Stimulated activated CD8-positive, alpha-beta memory T cell treated with anti-CD3 and anti-CD28 coated beads, Interleukin-4, amount 100 ng/mL, for 48 hours (primary cell): ENCODE results near the gene SPDYE16.
"Not testable (repeated sequence)": the region's sequence is repeated elsewhere in the genome, so short reads cannot be mapped to it uniquely, and the experiment has no call there.

Source experiments
- DNase-seq: peaks from one replicate; pipeline ENCODE4 v3.0.0-alpha.2; 2020

Gene SPDYE16, protein sequence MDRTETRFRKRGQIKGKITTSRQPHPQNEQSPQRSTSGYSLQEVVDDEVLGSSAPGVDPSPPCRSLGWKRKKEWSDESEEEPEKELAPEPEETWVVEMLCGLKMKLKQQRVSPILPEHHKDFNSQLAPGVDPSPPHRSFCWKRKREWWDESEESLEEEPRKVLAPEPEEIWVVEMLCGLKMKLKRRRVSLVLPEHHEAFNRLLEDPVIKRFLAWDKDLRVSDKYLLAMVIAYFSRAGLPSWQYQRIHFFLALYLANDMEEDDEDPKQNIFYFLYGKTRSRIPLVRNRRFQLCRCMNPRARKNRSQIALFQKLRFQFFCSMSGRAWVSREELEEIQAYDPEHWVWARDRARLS

DNA sequence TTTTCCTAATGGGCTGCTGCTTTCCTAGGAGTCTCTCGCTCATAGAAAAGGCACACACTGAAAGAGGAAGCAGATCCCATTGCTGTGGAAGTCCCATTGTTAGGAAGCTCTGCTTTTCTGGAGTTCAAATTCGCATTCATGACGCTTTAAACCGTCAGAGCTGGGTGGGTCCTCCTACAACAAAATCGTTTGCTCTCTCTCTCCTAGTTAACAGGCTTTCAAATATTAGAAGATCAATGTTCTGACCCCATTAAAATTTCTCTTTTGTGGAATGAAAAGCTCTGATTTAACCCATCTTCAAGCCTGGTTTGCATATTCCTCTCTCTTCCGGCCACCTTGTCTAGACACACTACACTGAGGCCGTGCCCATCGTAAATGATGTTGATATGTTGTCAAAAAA lies at the start of gene SPDYE16:
TSS of gene SPDYE16 (minus strand) at position 101 of the 400 bp plus-strand sequence. CDS start 1,838 bp downstream, outside the sequence.
- not testable (repeated sequence) for DNase-seq

DNA sequence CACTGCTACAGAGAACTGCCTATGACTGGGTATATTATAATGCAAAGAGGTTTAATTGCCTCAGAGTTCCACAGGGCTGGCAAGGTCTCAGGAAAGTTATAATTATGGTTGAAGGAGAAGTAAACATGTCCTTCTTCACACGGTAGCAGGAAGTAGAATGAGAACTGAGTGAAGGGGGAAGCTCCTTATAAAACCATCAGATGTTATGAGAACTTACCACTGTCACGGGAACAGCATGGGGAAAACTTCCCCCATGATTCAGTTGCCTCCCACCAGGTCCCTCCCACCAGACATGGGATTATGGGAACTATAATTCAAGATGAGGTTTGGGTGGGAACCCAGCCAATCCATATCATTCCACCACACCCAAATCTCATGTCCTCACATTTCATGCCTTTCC lies 49.6 kb upstream of the SPDYE16 start:
- DNase-seq, result not testable (repeated sequence)

DNA sequence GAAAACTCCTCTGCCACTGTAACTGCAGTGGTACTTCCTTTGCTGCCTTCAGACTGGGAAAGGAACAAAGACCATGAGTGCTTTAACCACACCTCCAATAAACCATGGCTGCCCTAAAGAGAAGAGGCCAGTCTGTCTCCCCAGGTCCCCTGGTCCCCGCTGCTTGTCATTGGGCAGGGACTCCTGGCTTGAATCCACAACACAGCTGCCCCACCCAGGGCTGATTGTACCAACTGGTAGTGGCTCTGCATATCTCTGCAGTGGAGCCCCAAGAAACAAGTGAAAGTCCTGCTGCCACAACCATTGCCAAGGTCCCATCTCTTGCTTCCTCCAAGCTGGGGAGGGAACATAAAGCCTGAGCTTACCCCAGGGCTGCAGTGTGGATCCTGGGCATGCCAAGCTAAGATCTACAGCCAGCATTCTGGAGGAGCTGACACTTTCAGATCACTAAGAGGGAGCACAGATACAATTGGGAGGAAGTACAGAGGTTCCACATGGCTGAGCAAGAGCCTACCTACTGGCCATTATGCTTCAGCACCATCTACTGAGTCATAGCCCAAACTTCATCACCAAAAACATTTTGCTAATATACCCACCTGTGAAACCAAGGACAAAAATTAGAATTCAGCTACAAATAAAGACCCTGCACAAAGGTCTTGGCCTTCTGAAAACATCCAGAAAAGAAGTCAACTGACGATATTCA lies 48.7 kb upstream of the SPDYE16 start:
- DNase-seq, result not testable (repeated sequence)

- DNase-seq, result not testable (repeated sequence)
Observed at GRCh38 chr7:76591033-76591432, 47.9 kb upstream of the SPDYE16 start.

DNA sequence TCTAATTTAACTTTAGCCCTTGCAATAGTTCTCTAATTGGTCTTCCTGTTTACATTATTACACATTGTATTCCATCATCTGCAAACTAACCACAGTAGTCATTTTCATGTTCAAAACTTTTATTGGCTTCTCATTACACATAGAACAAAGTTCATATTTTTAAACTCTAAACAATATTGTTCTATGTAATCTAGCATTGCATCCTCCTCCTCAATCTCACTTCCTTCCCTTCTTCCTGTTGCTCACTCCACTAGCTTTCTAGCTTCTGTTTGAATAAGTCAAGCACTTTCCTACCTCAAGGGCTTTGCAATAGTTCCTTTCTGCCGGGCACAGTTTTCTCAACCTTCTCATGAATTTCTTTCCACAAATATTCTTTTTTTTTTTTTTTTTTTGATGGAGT lies 45.5 kb upstream of the SPDYE16 start:
- DNase-seq, result not testable (repeated sequence)

DNA sequence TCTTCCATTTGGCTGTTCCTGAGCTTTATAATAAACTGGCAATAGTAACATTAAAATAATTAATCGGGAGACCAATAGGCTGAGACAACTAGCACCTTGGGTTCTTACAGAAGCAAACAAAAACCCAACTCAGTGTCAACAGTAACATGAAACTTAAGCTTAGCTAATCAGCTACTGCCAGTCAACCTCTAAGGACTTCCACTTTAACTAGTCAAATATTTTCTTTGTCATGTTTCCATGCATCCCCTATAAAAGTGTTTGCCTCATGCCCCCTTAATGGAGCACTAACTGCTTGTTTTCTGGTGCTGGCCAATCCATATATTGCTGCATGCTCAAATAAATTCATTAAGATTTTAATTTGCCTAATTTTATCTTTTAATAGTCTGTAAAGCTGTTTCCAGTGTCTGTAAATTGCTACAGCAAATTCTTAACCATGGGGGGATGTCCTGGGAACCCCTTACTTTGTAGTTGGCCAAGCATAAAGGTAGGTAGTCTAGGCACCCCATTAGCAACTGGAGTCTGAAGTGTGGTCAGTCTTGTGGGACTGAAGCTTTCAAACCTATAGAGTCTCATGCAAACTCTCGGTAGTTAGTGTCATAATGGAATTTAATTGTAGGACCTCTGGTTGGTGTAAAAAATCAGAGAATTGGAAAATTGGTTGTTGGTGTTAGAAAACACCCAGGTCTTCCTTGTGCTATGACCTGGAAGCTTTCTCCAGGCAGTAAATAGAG lies 43.7 kb upstream of the SPDYE16 start:
- not testable (repeated sequence) for DNase-seq

- DNase-seq, result not testable (repeated sequence)
Observed at GRCh38 chr7:76583636-76584281, 40.7 kb upstream of the SPDYE16 start.

- DNase-seq, result peak; percentile 37
Observed at GRCh38 chr7:76582848-76583631, 39.9 kb upstream of the SPDYE16 start.

DNA sequence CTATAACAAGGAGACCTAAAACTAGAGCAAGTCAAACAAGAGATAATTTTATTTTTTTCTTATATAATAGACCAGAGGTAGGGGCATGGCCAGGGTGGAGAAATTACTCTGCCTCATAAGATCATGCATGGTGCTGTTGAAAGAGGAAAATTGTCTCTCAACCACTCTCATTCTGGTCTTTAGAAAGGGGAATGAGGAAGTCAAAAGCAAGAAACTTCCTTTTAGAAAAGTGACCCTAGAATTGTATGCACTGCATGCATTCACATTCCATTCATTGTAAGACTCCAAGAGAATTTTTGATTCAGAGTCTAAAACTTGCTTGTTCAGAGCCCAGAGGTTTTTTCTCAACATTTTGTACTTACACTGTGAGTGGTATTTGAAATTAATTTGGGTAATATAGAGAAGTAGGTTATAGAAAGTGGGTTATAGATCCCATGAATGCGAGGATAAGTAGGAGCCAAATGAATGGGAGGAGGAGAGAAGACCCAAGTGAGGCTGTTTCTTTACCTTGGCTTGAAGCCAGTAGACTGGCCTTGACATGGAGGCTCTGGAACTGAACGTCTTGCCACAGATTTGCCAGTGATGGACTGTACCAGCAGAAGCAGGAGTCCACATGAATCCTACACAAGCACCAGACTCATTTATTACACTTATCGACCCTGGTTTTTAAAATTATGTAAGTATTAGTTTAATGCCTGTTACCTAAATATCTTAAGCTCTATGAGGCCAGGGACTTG lies 33.0 kb upstream of the SPDYE16 start:
- not testable (repeated sequence) for DNase-seq

- DNase-seq, result not testable (repeated sequence)
Observed at GRCh38 chr7:76575431-76575830, 32.3 kb upstream of the SPDYE16 start.

DNA sequence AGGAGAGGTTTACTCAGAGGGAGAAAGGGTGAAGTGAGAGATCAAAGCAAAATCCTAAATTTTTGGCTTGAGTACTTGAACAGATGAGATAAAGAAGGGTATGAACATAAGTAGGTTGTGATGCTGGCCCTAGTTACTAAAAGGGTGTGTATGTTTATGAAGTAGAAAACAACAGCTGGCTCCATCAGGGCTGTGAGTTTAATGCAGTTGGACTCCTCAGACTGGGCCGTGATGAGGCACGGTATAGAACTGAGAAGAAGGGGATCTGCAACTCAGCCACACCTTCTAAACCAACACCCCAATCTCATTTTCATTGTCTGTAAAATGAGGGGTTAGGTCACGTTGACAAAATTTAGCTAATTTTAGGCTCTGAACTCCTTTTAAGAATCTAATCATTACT lies 29.2 kb upstream of the SPDYE16 start:
- DNase-seq, result not testable (repeated sequence)

- DNase-seq, result not testable (repeated sequence)
Observed at GRCh38 chr7:76570324-76570775, 27.3 kb upstream of the SPDYE16 start.

DNA sequence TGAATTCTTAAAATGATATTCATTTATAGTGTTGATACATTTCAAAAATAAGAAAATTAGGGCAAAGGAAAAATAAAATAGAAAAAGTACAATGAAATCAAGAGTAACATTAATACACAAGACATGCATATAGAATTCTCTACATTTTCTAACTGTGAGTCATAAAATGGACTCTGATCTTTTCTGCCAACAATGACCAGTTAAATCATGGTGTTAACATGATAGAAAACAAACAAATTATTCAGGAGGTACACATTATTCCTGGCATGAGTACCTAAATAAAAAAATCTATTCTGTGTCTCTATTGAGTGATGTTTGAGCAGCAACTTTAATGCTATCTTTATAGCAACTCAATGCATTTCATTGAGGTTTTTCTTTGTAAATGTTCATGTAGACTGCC lies 25.6 kb upstream of the SPDYE16 start:
- not testable (repeated sequence) for DNase-seq

DNA sequence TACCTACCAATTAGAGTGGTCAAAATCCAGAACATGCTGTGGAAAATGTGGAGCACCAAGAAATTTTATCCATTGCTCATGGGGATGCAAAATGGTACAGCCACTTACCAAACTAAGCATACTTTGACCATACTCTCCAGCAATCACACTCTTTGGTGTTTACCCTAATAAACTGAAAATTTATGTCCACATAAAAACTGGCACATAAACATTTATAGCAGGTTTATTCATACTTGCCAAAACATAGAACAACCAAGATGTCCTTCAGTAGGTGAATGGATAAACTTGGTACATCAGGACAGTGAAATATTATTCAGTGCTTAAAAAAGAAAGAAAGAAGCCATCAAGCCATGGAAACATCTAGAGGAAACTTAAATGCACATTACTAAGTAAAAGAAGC lies 24.7 kb upstream of the SPDYE16 start:
- not testable (repeated sequence) for DNase-seq

- not testable (repeated sequence) for DNase-seq
Observed at GRCh38 chr7:76567311-76567710, 24.2 kb upstream of the SPDYE16 start.

- DNase-seq, result not testable (repeated sequence)
Observed at GRCh38 chr7:76565001-76565400, 21.9 kb upstream of the SPDYE16 start.

- not testable (repeated sequence) for DNase-seq
Observed at GRCh38 chr7:76561342-76561741, 18.2 kb upstream of the SPDYE16 start.

GRCh38 chr7:76560157-76560556 lies 17.1 kb upstream of the SPDYE16 start:
- not testable (repeated sequence) for DNase-seq

DNA sequence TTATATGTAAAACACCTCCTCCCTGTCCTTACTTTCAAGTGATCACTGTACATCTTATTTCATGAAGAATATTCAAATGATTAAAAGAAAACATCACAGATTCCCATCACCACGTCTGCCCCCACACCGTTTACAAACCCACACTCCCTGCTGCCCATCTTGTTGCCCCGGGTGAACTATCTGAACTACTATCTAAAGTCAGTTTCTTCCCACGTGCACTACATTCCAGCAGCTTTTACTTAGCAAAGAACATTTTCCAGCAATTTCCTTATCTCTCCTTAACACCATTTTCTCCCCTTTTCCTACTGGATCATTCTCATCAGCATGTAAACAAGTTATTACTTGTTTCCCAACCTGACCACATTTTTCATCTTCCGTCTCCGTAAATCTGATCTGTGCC lies 16.6 kb upstream of the SPDYE16 start:
- DNase-seq, result not testable (repeated sequence)

GRCh38 chr7:76551992-76552391 lies 8.9 kb upstream of the SPDYE16 start:
- DNase-seq, result not testable (repeated sequence)

- DNase-seq, result not testable (repeated sequence)
Observed at GRCh38 chr7:76549855-76550248, 6.8 kb upstream of the SPDYE16 start.
